Hepatic stellate cell (primary cell): ENCODE data around the gene UBE2Z.
A peak's percentile ranks its signal among the peaks of the same experiment; 100 is the strongest.
"Not testable (repeated sequence)": the region's sequence is repeated elsewhere in the genome, so short reads cannot be mapped to it uniquely, and the experiment has no call there.

Experiments used
- DNase-seq: peaks from one replicate; pipeline ENCODE4 v3.0.0; 2011; ENCODE audit warnings: low spot score

UBE2Z gene

GRCh38 chr17:48908047-48908843 lies at the start of gene UBE2Z:
Gene UBE2Z (plus strand): TSS chr17:48908407. CDS start chr17:48908504, 97 bp downstream.
- peak; percentile 97 for DNase-seq

- DNase-seq: no peak
Observed at GRCh38 chr17:48860034-48860433, 48.2 kb upstream of the UBE2Z start.

GRCh38 chr17:48860456-48860855 lies 47.8 kb upstream of the UBE2Z start:
- DNase-seq: no peak

GRCh38 chr17:48868916-48869500 lies 39.2 kb upstream of the UBE2Z start:
- no peak for DNase-seq

GRCh38 chr17:48869821-48870318 lies 38.3 kb upstream of the UBE2Z start:
- no peak for DNase-seq

GRCh38 chr17:48871035-48871550 lies 37.1 kb upstream of the UBE2Z start:
- DNase-seq: no peak

- no peak for DNase-seq
Observed at GRCh38 chr17:48871551-48872351, 36.5 kb upstream of the UBE2Z start.

- DNase-seq: not testable (repeated sequence)
Observed at GRCh38 chr17:48872409-48872808, 35.8 kb upstream of the UBE2Z start.

- DNase-seq: no peak
Observed at GRCh38 chr17:48873209-48873608, 35.0 kb upstream of the UBE2Z start.

GRCh38 chr17:48873696-48874443 lies 34.3 kb upstream of the UBE2Z start:
- no peak for DNase-seq

- peak; percentile 80 for DNase-seq
Observed at GRCh38 chr17:48878920-48879898, 29.0 kb upstream of the UBE2Z start.

GRCh38 chr17:48882272-48882671 lies 25.9 kb upstream of the UBE2Z start:
- DNase-seq: no peak

- DNase-seq: no peak
Observed at GRCh38 chr17:48883171-48883570, 25.0 kb upstream of the UBE2Z start.

- no peak for DNase-seq
Observed at GRCh38 chr17:48890086-48890485, 18.1 kb upstream of the UBE2Z start.

- DNase-seq: no peak
Observed at GRCh38 chr17:48892940-48893645, 15.1 kb upstream of the UBE2Z start.

- no peak for DNase-seq
Observed at GRCh38 chr17:48893646-48894508, 14.3 kb upstream of the UBE2Z start.

- DNase-seq: no peak
Observed at GRCh38 chr17:48894886-48895285, 13.3 kb upstream of the UBE2Z start.

- no peak for DNase-seq
Observed at GRCh38 chr17:48901241-48901640, 7.0 kb upstream of the UBE2Z start.

GRCh38 chr17:48903401-48903800 lies 4.8 kb upstream of the UBE2Z start:
- no peak for DNase-seq
